Midbrain (tissue), 1 donor: ENCODE measurements around the gene COL23A1.

Experiments used
- DNase-seq: peaks from one replicate; lab custom pipeline; 2025; lab: John Stamatoyannopoulos, UW

COL23A1 gene

DNA sequence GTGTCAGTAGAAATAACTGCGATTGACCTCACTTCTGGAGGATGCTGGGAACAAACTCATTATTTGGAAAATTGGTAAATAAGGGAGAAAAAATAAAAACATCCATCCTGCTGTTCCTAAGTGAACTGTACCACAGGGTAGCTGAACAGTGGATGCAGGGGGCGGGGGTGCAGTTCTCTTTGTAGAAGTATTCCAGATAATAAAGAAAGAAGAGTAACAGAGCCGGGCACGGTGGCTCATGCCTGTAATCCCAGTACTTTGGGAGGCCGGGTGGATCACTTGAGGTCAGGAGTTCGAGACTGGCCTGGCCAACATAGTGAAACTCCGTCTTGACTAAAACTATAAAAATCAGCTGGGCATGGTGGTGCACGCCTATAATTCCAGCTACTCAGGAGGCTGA is 132.1 kb downstream of the COL23A1 start:
- no peak for DNase-seq

DNA sequence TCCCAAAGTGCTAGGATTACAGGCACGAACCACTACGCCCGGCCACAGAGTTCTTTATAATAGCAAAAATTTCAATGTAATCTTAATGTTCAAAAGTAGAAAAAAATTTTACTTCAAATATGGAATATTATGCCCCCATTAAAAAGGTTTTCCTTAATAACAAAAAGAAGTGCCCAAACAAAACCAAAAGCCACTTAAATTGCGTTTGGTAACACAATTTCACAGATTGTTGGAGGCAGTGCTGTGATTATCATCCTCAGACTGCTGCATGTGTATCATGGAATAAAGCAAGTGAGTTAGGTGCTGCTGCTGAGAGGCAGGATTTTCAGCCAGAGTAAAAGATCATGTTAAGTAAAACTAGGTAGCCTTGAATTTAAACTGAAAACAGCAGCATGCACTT is 132.7 kb downstream of the COL23A1 start:
- no peak for DNase-seq

DNA sequence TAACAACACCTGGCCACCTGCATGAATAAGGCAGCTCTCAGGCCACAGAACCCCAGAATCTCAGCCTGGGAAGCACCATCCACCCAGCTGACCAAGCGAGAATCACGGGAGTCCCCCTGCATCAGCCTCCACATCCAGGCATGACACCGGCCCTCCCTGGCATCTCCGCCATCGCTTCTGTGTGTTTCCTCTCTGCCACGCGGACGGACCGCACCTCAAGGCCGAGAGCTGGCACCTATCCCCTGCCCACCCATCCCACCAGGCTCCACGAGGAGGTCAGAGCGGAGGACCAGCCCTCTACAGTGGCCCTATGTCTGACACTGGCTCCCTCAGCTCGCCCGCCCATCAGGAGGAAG is 134.7 kb downstream of the COL23A1 start:
- no peak for DNase-seq

DNA sequence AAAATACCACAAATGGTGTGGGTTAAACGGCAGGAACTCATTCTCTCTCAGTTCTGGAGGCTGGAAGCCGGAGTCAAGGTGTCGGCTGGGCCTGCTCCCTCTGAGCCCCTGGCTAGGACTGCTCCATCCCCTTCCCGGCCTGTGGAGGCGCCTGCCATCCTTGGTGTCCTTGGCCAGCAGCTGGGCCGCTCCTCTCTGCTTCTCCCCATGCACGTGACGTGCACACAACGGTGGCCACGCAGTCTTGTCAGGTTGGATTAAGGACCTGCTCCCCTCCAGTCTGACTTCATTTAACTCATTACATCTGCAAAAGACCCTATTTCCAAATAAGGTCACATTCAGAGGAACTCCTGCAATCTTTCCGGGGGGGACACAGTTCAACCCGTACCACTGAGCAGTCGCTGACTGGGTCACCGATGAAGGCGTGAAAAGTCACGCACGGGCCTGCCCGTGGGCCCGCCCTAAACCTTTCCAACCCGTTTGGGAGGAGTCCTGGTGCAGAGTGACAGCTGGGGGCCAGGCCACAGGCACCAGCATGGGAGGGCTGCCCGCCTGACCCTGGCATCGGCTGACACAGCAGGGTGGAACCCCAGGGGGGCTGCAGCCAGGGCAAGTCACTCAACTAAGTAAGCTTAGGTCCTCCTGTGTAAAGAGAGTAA is 135.2 kb downstream of the COL23A1 start:
- DNase-seq: no peak

DNA sequence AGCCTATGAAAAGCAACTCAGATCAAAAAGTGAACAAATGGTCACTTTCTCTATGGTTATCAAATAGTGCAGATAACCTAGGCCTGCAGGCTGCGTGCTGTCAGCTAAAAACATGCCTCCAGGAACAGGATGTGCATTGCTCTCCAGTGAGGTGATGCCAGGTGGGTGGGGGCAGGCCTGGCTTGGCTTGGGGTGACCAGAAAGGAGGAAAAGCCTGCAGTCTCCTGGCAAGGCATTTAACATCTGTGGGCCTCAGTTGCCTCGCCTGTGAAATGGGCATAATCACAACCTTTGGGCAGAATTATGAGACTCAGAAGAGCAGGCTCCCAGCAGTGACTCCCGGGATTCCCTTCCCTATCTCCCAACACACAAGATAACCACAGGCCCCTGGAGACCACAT is 135.9 kb downstream of the COL23A1 start:
- DNase-seq: no peak

DNA sequence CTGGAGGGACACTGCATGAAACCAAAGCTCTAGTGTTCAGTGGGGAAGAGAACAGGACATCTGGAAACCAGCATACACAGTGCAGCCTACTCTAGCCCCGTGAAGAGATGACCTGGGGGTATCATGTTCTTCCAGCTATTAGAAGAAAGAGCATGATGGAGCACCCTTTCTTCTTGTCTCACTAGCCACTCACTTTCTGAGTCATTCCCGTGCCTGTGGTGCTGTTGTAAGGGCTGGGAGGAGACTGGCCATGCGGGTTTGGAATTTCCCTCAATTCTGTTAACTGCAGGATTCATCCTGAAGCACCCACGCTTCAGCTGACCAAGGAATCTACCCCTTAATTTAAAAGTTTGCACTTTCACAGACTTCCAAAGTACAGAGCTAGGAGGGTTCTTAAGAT is 137.0 kb downstream of the COL23A1 start:
- no peak for DNase-seq

DNA sequence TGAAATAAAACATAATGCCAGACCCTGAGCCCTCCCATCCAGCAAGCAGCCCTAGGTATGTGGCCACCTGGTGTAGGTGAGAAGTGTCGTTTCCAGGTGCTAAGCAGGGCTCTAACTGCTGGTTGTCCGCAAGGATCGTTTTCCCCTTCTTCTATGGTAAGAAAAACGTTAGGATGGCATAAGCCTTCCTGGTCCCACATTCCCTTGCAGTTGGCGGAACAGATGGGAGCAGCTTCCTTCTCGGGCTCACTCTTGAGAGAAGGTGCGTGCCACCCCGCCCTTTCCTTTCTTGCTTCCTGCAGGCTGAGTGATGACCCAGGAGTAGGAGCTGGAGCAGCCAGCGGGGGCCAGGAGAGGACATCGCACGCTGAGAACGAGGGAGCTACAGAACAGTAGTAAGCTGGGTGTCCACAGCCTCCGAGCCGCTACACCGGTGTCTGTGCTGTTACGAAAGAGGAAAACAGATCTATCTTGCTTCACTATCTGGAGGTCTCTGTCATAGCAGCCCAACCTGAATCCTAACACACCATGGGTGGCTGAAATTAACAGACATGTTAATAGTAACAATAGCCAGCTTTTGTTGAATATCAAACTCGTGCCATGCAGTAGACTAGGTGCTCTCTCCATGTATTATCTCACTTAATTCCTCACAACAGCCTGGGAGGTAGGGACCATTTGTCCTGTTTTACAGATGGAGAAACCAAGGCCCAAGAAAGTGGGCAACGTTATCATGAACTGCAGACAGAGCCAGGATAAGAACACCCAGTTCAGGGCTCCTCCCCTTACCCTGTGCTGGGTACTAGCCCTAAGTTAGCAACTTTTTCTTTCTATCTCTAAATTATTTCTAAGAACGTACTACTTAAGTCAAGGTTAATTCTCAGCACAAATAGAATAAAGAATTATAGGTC is 139.8 kb downstream of the COL23A1 start:
- DNase-seq: no peak

DNA sequence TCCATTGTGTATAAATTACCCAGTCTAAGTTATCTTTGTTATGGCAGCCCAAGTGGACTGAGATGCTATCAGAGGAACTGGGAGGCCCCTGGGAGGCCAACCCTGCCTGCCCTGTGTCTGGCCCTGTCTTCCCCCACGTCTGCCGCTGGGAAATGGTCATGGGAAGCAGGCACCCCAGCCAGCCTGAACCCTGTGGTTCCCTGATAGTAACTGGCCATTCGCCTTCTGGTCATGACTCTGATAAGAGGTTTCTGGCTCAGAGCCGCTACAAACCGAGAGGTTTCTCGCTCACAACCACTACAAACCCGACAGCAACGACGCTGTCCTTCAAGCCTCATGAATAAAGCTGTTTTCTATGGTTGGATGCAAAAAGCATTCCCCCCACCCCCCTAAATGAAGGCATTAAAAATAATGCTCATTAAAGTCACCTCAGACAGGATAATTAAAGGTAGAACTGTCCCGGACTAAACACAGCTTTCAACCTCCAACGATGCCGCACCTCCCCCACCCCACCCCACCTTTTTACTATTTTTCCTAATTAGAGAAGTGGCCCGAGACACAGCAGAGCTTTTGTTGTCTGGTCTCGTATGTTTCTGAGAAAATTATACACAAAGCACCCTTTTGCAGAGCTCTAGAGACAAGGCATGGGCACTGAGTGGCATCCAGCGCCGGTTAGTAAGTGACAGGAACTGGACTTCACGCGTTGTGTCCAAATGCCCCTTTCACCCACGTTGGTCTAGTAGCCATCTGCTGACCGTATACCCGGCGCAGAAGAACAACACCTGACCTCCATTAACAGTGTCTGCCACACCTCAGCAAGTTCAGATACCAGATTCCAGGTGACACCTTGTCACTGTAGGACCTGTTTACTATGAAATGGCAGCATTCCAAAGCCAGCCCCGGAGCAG is 140.8 kb downstream of the COL23A1 start:
- DNase-seq: peak; percentile 2

DNA sequence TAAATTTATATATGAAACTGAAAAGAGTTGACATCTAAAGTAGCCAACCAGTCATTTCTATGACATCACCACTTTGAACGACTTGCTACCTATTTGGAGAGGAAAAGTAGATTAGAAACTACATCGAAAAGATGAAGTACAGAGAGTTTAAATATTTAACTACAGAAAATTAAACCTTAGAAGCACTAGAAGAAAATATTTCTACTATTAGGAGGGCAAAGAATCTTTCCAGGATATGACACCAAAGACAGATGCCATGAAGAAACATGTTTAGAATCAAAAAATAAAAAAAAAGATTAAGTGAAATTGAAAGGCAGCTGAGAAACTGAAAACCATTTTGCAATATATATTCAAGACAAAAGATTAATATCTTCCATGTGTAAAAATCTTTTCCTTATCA is 144.7 kb downstream of the COL23A1 start:
- DNase-seq: no peak

DNA sequence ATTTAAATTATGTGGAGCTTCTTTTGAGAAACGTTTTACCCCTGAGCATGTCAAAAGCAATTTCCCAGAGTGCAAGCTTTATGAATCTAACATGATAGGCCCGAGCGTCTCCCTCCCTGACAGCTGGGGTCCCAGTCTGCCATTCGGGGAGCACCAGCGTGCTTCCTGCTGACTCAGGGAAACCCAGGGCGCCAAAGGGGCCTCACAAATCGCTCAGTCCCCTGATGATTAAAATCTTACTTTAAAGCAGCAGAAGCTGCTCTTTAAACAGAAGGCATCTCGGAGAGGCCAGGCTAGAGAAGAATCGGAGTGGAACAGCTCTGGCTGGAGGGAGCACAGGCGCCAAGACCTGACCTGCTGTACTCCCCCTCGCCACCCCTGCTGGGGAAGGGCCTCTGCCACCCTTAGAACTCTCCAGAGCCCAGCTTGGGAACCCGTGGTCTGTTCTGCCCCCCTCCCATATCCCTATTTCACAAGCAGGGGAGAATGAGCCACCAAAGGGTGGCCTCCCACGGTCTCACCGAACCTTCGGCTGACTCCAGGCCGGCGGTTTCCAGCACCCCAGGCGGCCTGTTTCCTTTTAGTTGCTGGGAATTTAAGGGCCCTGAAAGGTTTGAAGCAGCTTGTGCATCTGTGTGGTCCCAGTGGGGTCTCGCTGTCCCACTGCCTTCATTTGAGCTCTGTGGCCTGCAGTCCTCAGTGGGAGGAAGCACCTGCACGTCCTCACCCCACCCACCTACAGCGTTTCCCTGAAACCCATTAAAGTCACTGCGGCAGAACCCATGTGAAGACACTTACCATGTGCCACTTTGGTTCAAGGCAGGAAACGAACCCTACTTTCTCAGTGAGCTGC is 147.6 kb downstream of the COL23A1 start:
- DNase-seq: no peak

DNA sequence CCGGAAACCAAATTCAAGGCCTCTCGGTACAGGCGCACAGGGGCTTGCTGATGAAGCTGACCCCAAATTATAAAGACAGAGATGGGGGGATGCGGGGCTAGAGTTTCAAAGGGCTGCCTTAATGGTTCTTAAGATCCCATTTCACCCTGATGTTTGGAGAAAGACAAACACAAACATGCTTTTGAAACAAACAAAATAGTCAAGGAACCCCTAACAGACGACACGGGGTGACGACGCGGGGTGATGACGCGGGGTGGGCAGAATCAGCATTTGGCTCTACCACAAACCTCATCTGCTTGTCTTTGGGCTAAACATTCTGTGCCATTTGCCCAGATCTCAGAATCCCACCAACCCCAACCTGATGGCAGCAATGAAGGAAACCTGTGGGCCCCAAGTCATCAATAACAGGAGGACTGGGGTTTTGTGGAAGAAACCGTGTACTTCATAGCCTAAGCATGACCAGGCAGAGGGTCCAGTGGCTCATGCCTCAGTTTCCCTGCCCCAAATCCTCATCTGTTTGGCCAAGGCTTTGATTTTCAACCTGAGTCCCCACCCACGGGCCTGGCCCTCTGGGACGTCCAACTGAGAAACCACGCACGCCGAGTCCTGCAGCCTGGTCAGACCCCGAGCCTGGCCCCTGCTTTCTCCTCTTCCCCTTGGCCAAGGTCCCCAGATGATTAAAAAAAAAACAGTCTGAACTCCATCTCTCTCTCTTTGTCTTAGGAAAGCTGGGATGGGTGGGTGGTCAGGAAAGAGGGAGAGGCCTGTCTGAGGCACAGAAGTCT is 148.5 kb downstream of the COL23A1 start:
- no peak for DNase-seq

DNA sequence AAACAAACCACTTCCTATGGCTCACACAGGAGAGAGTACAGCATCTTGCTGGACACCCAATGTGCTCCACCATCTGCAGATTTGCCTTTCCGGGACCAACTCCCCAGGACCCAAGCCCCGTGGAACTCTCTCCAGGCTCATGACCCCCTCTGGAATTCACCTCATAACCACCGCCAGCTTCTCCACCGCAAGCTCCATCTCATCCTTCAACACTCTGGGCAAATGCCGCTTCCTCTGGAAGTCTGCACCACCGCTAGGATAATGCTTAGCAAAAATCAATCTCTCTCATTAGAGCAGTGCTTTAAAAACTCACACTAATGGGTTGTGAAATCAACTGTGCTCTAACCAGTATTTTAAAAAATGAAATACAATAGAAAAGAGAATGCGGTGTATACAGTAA is 150.0 kb downstream of the COL23A1 start:
- DNase-seq: no peak

DNA sequence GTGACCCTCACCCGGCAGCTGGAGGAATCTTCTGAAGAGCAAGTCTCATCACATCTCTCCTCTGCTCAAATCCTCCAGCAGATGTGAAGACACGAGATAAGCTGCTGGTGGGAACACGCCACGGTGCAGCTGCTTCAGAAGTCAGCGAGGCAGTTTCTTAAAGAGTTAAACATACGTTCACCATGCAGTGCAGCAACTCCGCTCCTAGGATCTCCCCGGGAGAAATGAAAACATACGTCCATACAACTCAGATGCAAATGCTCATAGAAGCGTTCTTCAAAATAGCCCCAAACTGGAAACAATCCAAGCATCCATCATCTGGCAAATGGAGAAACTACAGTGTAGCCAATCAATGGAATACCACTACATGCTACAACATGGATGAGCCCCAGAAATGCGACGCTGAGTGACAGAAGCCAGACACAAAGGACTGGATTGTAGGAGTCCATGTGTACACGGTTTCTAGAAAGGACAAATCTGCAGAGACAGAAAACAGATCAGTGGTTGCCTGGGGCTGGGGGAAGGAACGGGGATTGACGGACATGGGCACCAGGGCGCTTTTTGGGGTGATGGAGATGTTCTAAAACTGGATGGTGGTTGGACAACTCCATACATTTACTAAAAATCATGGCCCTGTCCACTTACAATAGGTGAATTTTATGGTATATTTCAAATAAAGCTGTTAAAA is 150.6 kb downstream of the COL23A1 start:
- DNase-seq: no peak

DNA sequence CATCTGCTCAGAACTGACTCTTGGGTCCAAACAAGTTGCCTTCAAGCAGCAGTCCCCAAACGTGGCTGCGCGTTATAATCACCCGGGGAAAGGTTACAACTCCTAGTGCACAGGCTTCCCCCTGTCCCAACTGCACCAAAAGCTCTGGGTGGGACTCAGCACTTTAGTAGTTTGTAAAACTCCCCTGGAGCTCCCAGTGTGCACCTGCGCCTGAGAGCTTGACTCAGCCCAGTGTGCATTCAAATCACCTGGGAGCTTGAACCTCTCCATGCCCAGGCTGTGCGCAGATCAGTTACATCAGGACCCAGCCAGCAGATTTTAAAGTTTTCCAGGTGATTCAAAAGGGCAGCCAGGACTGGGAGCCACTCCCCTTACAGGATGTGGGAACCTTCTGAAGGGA is 151.4 kb downstream of the COL23A1 start:
- no peak for DNase-seq

DNA sequence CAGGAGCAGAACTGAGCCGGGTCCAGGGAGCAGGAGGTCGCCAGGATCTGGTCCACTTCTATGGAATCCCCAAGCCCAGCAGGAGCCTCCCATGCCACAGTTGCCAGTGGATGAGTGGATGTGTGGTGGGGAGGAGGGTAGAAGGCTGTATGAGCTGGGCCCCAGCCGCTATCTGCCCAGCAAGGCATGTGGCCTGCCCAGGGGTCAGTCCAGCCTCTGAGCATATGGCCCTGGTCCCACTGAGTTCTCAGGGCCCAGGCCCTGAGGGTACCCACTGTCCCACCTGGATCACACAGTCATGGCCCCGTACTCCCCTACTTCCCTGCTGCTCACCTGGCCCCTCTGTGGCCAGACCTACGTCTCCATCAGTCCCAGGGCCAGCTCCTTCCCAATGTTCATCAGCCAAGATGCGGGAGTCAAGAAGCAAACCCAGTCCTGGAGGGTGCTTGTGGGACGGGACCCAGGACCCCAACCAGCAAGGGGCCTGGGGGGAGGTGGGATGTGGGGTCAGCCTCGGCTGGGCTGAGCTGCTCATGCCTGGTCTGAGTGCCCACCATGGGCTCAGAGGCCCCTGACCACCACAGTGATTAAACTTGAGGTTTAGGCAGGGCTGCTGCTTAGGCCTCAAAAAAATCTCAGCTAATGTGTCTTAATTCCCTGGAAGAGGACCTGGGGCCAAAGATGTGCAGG is 152.7 kb downstream of the COL23A1 start:
- no peak for DNase-seq

DNA sequence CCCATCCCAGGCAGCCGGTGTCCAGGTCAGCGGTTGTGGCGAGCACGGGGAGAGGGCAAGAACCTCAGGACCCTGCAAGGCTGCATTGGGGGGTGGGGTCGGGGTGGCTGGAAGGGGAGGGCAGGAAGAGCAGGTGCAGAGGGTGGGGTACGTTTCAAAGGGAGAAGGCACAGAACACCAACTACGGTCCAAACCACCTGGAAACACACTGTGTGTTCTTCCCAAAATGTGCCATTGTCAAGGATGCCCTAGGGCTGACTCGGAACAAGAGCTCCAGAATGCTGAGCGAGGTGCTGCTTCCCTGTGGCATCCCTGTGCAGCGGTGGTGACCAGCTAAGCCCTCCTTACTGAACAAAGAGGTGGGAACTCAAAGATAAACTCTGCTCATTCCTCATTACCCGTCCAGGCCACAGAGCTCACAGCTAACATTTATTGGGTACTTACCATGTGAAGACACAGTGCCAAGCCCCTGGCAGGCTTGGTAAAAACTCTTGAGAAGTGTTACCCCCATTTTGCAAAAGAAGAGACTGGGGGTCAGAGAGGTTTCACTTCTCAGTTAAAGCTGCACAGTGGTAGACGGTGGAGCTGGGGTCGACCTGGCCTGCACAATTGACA is 153.8 kb downstream of the COL23A1 start:
- DNase-seq: no peak

DNA sequence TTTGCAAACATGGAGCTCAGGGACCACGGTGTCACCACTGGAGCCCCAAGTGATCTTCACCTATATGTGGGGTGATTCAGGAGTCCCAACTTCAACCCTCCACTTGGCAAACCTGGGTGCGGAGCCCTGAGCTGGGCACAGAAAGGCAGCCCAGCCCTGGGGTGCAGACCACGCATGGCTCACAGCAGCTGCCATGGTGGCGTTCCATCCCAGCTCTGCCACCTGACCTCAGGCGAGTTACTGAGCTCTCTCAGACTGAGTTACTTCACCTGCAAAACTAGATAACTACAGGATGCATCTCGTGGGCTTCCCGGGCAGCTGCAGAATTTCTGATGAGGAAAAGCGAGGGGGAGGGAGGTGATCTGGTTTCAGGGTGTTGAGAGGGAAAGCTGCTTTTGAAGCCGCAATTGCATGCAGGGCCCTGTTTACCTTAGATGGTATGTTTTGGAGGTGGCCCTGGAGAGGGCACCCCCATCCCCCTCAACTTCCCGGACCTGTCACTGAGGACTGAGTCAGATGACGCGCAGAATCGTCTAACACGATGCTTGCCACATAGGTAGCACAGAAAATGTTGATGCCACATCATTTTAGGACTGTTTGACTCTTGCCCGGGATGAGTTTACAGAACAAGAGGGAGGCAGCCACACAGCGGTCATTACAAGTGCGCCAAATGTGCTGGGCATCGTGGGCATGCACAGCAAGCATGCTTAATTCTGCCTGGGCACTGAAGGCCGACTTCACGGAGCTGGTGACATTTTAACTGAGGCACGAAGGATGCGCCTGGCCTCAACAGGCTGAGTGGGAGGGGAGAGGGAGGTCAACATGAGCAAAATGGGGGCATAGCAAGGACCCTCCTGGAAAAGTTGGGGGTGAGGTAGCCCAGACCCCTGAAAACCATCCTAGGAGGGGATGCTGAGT is 154.6 kb downstream of the COL23A1 start:
- no peak for DNase-seq

DNA sequence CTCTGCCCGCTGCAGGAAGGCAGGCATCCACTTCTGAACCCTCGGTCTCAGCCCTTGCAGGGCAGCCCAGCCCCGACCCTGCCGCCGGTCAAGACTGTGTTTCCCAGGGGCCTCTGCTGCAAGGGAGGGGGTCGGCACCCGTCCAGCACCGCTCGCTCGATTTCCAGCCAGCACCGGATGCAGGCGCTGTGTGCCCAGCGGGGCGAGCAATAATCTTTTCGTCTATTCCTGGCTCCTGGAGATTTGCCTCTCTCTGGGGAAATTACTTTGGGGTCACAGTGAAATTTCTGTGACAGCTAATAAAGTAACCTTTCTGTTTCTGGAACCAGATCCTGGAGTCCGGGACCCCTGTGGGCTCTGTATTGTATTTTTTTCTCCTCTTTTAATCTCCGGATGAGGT is 155.3 kb downstream of the COL23A1 start:
- peak; percentile 26 for DNase-seq
